H54 (cell line): ENCODE data around the gene IKZF2.

Source experiments
- DNase-seq: peaks from one replicate; pipeline ENCODE4 v3.0.0; 2011; ENCODE audit warnings: low spot score, mixed read lengths; ENCODE audit not compliant: insufficient read length
- FAIRE-seq: peaks from 3 replicates; lab custom pipeline; 2011; peaks lifted over from hg19 to GRCh38; lab: Jason Lieb, UNC
- POLR2A ChIP-seq: IDR thresholded peaks from 2 replicates; pipeline ENCODE4 v1.6.1; 2011; ENCODE audit warnings: low read depth, mild to moderate bottlenecking, low read length

IKZF2 gene

DNA sequence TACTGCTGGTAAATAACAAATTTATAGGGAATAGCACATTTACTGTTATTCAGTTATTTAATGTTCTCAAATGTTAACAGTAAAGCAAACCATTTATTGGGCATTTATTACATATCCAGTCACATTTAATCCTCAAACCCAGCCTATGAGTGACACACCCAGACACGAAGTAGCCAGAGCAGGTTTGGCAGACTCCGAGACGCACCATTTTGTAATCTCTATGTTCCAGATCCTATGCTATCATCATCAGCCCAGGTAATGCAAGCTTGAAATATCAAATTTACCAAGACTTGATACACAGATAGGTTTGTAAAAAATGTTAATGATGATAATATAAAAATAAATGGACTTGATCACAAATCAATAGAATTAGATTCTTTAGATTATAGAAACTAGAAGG lies 131.1 kb downstream of the IKZF2 start:
- FAIRE-seq: no peak
- no peak for DNase-seq
- no peak for TF ChIP-seq POLR2A

DNA sequence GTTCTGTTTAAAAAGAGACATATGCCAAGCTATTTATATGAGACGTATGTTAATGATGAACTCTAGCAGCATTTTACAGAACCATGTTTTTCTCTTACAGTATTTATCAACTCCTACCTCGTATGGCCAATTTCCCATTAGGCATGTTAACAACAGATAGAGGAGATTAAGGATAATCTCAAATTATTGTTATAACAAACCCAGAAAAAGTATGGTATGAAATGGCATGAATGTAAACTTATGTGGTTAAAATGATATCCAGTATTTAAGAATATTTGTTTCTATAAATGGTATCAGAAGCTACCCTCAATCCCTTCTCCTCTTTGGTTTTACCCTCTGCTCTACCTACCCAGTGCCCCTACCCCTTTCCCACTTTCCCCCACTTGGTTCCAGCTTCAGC lies 132.0 kb downstream of the IKZF2 start:
- no peak for TF ChIP-seq POLR2A
- DNase-seq: no peak
- no peak for FAIRE-seq

DNA sequence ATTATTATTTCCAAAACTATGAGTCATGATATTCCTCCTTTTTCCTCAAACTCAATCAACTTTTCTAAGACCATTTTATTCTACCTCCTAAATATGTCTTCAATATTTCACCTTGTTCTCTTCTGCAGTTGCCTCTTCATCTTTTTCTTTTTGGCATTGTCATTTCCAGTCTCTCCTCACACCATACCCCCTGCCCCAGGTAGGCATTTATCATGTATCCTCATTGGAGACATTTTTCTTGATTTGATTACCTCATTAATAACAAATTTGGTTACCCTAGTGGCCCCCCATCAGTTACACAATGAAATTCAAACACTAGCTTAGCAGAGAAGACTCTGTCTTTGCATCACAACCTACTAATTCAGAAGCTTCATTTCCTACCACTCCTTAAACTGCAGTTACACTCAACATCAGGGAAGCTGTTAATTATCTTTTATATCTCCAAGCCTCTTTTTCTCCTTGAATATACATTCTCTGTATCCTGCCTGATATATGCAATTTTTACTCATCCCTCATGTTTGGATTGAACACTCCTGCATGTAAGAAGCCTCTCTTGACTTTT lies 133.0 kb downstream of the IKZF2 start:
- no peak for TF ChIP-seq POLR2A
- FAIRE-seq: no peak
- no peak for DNase-seq

DNA sequence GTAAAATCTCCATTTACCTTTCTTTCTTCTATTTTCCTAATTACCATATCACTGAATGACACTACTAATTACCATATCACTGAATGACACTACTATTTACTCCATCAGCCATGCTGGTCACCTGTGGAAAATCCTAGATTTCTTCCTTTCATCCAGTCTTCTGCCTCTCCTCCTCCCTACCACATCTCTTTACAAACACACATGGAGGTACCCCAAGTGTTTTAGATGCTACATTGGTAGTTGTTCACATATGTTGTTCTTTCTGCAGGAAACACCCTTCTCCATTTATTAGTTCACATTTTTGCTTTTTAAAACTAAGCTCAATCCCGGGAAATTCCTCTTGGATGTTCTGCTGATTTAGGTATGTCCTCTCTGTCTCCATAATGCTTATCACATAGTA lies 134.0 kb downstream of the IKZF2 start:
- no peak for TF ChIP-seq POLR2A
- DNase-seq: no peak
- FAIRE-seq: no peak

DNA sequence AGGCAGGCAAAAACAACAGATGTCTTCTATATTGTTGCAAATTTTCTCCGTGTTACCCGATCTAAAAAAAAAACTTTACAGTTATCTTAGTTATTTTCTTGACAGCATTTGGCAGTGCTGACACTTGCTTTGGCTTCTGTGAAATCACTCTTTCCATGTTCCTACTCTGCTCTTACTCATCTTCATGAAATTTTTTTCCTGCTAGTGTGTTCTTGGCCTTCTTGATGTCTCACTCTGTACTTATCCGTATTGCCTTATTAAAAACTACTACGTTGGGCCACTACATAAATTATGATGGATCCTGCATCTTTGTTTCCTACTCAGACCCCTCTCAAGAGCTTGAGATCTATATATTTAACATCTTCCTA lies 134.4 kb downstream of the IKZF2 start:
- DNase-seq: no peak
- TF ChIP-seq POLR2A: no peak
- no peak for FAIRE-seq

DNA sequence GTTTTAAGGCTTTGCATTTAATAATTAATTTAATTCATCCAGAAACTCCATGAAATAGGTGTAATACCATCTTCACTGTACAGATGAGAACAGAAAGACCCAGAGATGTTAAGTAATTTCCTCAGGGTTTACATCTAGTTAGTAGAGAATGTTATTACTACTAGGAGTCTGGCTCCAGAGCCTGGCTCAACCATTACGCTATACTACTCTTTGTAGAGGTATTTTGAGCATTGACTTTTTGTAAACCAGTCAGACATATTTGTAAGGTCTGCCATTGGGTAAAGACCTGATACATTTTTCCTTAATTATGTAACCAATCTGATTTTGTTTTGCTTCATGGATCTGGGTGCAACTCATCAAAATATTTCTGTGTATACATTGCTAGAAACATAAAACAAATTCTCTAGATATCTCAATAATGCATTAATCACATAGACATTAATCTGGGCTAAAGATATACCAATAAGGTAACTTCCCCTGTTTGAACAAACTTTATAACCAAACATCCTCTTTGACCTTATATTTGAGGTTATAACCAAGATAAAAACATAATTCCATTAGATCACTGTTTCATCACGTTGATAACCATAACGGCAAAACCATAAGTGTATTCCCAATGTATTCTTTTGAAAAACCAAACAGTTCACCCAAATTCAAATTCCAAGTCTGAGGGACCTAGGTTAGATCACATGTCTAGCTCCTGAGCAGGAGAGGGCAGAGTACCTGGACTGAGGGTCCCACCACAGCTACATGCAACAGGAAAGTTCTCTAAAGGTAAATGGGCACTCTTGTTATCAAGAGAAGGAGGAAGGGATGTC lies 135.0 kb downstream of the IKZF2 start:
- FAIRE-seq: no peak
- no peak for TF ChIP-seq POLR2A
- DNase-seq: no peak

DNA sequence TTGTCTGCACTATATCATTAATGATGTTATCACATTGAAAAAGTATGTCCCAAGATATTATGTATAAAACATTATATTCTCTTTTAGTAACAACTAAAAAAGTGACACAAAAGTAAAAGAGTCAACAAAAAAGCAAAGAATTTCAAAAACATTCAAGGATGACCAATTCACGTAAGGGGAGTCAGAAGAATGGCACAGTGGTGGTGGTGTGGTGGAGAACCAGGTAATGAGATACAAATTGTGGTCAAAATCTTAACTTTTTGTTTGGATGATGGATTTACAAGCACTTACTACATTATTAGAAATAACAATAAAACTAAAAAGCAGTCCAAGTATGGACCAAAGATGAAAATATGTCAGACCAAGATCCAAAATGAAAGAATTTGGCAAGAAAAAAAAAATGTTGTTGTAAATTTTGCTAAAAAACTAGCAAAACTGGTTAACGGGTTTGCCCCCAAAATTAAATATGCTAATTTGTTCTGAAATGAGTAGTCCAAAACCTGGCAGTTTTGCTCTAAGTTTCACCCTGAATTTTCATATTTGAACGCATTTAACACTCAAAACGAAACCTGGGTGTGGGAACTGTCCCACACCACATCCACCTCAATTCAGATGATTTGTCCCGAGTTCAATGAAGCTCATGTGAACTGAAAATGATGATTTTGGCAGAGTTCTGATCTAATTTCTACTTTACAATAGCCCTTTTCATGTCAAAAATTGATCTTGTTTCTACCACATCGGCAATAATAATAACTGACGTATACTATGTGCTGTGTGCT lies 135.8 kb downstream of the IKZF2 start:
- TF ChIP-seq POLR2A: no peak
- FAIRE-seq (no peak), DNase-seq (no peak)

DNA sequence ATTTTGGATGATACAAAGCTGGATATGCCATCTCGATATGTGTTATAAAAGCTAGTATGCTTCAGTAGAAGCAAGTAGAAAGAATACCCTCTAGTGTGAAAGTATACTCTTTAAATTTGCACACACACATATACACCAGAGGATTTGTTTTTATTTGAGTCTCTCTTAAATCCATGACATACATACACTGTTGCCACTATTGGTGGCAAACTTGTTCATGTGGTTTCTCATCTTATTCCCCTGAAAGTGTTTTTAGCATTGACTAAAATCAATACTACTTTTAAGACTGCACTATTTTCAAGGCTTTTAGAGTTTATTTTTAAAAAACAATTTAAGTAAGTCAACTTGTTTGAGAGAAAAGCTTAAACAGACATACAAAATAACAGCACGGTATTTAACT lies 137.4 kb downstream of the IKZF2 start:
- no peak for TF ChIP-seq POLR2A
- DNase-seq (no peak), FAIRE-seq (no peak)

DNA sequence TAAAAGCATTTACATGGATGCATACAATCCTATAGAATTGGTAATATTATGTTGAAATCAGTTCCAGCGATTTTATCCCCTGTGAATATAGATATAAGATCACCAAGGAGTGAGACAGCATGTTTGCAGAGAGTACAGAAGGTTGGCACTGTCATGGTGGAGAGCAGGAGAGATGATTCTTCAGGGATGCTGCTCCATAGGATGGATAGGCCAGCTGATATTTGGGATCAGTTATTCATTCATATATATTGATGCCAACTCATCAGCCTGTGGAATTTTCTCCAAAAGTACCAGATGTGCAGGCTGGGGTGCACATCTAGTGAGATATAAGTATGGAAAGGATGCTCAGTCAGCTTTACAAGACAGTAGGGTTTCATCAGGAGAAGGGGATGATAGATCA lies 139.9 kb downstream of the IKZF2 start:
- DNase-seq (no peak), FAIRE-seq (no peak)
- TF ChIP-seq POLR2A: no peak

DNA sequence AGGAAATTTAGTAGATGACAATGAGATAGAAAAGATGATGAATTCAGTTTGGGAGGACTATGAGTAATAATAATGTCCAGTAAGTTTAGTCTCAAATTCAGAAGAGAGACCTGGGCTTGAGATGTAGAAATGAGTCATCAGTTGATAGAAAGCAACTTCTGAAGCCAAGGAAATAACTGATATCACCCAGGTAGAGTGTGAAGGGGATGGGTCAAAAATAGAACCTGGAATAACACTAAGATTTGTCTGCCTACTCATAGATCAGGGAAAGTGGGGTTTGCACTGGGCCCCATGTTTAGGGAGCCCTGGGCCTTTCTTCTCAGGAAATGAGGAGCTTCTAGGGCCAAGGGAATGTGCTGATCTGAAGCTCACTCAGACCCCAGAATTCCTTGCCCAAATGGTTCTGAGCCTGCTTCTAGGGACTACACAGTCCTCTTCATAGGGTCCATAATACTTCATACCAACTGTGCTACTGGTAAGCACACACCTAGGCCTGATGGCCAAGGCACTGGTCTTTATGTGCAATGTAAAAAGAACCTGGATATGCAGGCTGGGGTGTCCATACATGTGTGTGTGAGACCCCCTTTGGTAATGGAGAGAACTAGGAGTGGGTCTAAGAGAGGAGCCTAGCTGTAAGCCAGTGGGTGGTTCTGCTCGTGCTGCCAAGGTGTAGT lies 141.2 kb downstream of the IKZF2 start:
- no peak for FAIRE-seq
- DNase-seq: no peak
- TF ChIP-seq POLR2A: no peak

DNA sequence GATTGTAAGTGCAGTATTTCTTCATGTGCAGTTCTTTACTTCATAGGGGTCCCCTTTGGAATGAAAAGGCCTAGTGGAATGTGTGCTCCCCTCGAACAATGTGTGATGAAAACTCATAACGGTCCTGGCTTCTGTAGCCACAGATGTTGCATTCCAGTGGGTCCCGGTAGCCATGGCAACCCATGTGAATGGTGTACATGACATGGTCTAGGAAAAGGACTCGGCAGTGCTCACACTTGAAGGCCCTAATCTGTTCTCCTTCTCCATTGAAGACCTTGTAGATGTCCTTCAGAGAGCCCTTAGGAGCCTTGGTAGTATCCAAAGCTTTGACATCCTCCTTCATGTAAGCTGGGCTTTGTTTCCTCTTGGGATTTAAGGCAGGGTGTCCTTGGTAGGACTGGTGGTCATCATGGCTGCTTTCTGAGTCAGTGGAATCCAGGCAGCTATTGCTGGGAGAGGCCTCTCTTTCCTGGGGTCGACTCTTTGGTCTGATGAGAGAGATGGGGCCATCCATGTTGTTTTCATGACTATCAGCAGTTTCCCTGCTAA lies 144.0 kb downstream of the IKZF2 start:
- DNase-seq: no peak
- no peak for TF ChIP-seq POLR2A
- no peak for FAIRE-seq

DNA sequence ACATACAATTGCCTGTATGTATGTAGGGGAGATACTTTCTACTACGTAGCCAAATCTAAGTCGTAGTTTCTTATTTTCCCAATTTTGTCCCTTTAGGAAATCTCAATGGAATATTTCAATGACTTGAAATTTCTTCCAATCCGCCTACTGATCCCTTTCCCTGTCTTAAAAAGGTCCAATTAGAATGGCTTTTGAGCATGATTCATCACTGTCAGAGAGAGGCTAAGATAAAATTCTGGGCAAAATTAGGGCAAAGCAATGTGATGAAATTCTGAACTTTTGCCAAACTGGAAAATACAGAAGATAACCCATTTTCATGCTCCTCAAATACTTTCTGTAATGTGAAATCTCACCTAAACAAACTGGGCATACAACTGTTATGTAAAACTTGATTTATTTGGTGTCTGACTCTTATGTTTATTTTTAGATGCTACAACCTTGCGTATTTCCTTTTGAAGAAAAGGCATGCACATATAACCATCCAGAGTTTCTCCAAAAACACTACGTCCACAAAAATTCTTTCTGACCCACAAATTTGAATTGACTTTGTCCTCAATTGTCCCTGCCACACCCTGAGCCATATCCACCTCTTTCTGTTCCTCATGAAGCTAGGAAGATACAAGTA lies 147.1 kb downstream of the IKZF2 start:
- no peak for TF ChIP-seq POLR2A
- FAIRE-seq (no peak), DNase-seq (no peak)

DNA sequence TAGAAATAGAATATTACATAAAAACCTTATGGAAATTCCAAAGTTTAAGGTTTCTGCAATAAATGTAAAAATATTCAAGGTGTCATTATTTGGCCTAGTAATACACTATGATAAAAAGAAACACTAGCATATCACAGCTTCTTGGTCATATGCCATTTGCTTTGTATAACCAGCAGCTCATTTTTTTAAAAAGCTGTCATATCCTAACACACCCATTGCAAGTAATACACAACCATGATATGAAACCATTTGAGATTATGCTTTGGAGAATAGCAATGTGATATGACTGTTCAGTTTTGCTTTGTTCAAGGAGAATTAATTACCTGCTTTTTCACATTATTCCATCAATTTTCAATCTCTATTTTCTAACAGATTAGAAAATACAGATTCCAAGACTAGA lies 149.0 kb downstream of the IKZF2 start:
- FAIRE-seq (no peak), DNase-seq (no peak)
- no peak for TF ChIP-seq POLR2A
